GM18502 (cell line): Measurements from ENCODE around the gene GHR.
"Not testable (repeated sequence)": the region's sequence is repeated elsewhere in the genome, so short reads cannot be mapped to it uniquely, and the experiment has no call there.

Source experiments
- ATAC-seq: cut with Tn5 transposase; IDR thresholded peaks from one replicate; pipeline ENCODE4 v1.9.1; 2021; ENCODE audit warnings: mild to moderate bottlenecking; ENCODE audit not compliant: unreplicated experiment, poor library complexity

The GHR gene

GRCh38 chr5:42561656-42562055, 138.4 kb downstream of the GHR start:
- no peak for ATAC-seq

GRCh38 chr5:42564689-42565356, 141.6 kb downstream of the GHR start:
- no peak for ATAC-seq

GRCh38 chr5:42566652-42567295, 143.5 kb downstream of the GHR start:
- no peak for ATAC-seq

DNA sequence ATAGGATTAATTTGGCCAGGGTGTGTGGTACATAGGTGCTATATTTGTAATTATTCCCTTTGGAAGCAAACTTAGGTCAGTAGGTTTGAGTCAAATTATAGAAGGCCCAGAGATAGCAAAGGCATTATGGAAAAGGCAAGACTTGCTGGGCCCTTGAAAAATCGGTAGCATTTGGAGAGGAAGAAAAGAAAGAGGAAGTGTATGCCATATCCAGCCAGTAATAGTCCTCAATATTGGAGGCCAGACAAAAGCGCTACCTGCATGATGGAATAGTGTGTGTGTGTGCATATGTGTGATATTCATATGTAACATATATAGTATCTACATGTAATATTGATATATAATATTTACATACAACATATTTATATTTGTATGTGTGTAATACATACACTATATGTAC, 146.1 kb downstream of the GHR start:
- no peak for ATAC-seq

- ATAC-seq, result no peak
Measured at GRCh38 chr5:42569953-42570548, 146.8 kb downstream of the GHR start.

- ATAC-seq, result no peak
Measured at GRCh38 chr5:42570966-42571960, 148.0 kb downstream of the GHR start.

DNA sequence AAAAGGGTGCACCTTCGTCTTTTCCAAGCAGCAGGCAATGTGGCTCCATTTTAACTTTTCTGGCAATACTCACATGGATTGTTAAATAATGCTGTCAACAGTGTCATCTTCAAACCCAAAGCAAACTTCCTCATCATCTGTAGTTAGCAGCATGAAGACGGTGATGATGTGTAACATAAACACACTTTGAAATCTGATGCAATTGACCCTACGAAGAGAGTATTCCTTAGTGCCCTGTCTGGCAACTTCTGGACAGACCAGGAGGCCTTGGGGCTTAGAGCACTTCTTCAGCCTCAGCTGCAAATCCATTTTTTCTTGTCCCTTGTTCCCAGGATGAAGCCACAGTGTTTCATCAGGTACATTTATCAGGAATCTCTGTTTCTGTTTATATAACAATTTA, 149.1 kb downstream of the GHR start:
- no peak for ATAC-seq

GRCh38 chr5:42573386-42573785, 150.1 kb downstream of the GHR start:
- no peak for ATAC-seq

DNA sequence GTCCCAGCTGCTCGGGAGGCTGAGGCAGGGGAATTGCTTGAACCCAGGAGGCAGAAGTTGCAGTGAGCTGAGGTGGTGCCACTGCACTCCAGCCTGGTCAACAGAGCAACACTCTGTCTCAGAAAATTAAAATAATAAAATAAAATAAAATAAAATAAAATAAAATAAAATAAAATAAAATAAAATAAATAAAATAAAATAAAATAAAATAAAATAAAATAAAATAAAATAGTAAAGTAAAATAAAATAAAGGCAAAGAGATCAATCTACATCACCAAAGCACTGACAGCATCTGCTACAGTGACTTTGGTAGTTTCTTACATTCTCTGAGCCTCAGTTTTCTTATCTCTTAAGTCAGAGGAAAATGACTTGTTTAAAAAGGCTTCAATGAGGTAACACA, 152.7 kb downstream of the GHR start:
- not testable (repeated sequence) for ATAC-seq

GRCh38 chr5:42578901-42579300, 155.7 kb downstream of the GHR start:
- ATAC-seq, result not testable (repeated sequence)

DNA sequence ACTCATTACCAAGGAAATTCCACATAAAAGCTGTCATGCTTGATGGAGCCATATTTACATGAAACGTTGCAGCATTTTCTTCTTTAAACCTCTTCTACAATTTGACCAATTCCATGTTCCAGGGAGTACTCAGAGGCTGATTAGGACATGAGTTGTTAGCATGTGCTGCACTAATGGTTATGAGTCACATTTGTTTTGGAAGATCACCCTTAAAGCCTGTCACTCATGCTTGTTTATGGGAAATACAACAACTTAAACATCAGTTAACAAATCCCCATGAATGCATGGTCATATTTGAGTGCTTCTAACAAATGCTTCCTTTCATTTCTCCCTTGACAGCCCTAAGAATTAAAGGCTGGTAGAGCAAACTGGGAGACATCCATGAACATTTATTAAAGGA, 156.1 kb downstream of the GHR start:
- ATAC-seq, result no peak

- ATAC-seq, result no peak
Measured at GRCh38 chr5:42581845-42582244, 158.6 kb downstream of the GHR start.

DNA sequence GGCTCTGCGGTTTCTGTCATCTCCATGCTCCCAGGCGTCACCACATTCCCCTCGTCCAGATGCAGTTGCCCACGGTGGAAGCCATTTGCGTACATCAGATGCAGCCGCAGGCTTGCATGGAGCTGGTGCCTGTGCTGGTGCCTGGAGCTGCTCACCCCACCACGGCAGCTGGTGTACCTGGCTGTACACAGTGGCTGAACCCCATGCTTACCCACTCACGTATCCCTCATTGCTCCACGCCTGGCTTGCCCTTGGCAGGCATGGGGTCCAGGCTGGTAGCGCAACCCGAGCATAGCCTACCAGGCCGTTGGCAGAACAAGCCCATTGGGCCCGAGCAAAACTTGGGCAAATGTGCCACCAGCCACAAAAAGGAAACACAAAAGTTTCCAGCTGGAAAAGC, 159.5 kb downstream of the GHR start:
- ATAC-seq, result no peak

DNA sequence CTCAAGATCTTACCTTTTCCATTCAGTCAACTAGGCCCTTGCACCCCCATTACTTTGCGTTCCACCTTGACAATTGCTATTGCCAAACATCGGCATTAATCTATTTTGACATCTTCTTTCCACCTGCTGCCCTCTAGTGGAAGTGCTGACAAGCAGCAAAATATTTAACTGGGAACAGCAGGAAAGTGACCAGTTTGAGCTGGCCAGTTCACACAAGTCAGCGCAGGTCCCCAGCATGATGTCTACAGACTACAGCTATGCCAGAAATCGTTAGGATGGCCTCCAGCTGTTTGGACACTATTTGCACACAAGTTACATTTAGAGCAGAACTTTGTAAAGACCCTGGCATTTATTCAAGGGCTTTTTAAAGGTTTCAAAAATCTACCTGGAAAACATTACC, 160.1 kb downstream of the GHR start:
- ATAC-seq, result peak; percentile 81

- no peak for ATAC-seq
Measured at GRCh38 chr5:42586625-42587024, 163.4 kb downstream of the GHR start.

DNA sequence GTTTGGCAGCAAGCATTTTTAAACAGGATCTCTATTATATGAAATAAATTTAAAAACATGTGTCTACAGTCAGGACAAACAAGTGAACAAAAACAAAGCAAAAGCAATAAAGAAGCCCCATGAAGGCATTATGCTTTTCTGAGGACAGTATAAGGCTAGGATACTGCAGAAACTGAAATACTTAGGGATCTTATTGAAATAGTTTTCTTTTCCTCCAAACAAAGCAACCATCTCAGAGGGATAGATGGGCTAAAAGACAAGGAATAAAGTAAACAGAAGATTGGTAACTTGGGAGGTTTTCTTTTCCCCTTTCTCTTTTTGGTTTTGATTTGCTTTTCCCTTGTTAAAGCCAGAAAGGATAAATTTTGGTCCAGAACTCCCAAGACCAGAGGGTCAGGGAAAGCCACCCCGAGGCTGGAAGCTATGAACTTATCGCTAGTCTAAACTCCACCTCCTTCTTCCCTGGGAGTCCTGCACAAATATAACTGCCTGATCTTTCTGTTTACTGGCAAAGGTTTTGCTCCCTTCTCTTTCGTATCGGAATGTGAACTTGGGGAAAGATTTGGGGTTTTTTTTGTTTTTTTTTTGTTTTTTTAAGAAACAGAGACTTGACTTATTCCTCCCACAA, 164.0 kb downstream of the GHR start:
- ATAC-seq, result no peak

- ATAC-seq, result no peak
Measured at GRCh38 chr5:42590566-42590965, 167.3 kb downstream of the GHR start.

DNA sequence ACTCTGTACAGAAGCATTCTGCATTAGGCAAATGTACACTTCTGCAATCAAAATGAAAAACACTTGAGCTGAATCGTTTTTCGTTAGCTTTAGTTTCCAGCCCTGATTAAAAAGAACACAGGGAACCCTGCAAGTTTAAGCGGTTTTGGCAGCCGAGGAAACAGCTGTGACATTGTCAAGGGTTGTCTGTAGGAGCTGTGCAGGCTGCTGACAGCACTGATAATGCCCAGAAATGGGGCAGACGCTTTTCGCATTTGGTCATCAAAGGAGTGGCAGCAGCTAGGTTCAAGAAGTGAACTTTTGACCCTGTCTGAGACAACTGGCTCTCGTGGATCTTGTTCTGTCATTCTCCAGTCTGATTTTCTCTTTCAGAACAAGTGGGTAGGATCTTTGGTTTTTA, 167.8 kb downstream of the GHR start:
- ATAC-seq, result no peak

DNA sequence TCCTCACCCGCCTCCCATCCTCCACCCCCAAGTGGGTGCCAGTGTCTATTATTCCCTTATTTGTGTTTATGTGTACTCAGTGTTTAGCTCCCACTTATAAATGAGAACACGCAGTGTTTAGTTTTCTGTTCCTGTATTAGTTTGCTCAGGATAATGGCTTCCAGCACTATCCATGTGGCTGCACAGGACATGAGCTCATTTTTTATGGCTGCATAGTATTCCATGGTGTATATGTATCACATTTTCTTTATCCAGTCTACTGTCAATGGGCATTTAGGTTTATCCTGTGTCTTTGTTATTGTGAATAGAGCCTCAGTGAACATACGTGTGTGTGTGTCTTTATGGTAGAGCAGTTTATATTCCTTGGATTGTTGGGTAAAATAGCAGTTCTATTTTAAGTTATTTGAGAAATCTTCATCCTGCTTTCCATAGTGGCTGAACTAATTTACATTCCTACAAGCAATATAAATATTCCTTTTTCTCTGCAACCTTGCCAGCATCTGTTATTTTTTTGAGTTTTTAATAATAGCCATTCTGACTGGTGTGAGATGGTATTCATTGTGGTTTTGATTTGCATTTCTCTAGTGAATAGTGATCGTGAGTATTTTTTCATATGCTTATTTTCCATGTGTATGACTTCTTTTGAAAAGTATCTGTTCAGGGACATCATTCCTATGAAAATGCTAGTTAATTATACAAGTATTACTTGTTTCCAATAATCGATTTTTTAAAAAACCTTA, 169.3 kb downstream of the GHR start:
- ATAC-seq, result no peak

- no peak for ATAC-seq
Measured at GRCh38 chr5:42593591-42593990, 170.4 kb downstream of the GHR start.
